ENCODE results near the gene DDX39A. TPM values are rescaled to one million over a fixed set of nuclear protein-coding genes. Genes with fewer than 3 reads are reported as not detected.
"Not testable (repeated sequence)": the region's sequence is repeated elsewhere in the genome, so short reads cannot be mapped to it uniquely, and the experiment has no call there.

Gene DDX39A
- polyA plus RNA-seq, 4 donors: 47.7 to 64.8 (median 55.1) TPM

DNA sequence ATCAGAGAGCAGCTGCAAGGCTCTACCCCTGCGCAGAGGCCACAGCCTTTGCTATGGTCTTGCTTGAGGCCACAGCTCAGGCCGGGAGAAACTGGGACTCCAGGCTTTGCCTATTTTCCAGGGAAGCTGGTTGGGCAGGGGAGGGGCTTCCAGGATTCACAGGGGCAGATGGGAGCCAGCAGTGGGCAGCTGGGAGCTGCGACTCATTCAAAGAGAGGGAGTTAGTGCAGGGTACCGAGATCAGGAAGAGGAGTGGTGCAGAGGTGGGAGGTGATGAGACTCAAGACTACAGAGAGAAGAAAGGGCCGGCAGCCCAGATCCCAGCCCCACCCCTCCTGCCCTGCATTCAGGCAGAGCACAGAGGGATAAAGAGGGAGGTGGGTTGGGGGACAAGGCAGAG, 25.8 kb downstream of the DDX39A start:
- no peak for DNase-seq (ENCODE audit: low read depth in 4 of 4, low spot score in 3 of 4)

DNA sequence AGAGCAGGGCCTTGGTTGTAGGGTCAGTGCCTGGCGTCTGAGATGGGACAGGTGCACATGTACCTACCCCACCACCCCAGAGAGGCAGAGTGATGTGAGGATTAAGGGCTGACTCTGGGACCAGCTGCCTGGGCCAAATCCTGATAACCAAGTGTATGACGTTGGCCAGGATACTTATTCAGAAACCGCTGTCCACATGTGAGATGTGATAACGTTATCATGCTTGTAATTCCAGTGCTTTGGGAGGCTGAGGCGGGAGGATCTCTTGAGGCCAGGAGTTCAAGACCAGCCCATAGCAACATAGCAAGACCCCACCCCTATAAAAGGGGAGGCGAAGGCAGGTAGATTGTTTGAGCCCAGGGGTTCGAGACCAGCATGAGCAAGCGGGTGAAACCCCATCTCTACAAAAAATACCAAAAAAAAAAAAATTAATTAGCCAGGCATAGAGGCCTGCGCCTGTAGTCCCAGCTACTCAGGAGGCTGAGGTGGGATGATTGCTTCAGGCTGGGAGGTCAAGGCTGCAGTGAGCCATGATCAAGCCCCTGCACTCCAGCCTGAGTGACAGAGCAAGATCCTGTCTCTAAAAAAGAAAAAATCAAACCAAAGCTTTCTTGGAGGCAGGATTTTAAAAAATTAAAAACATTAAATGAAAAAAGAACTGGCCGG, 27.9 kb downstream of the DDX39A start:
- DNase-seq (ENCODE audit: low read depth in 4 of 4, low spot score in 3 of 4): no peak

DNA sequence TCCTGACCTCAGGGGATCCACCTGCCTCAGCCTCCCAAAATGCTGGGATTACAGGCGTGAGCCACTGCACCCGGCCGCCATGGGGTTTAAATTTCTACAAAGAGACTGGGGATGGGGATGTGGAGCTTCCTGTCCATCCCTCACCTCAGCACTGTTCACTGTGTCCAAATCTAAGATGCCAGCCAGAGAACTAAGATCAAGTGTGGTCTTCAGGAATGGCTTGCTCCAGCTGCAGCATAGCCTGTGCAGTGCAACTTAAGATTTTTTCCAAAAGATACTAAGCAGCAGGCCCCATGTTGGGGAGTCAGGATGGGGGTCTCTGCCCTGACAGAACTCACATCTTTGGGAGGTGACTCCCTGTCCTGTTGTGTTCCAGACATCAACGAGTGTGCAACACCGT, 28.6 kb downstream of the DDX39A start:
- DNase-seq (ENCODE audit: low read depth in 4 of 4, low spot score in 3 of 4): no peak

DNA sequence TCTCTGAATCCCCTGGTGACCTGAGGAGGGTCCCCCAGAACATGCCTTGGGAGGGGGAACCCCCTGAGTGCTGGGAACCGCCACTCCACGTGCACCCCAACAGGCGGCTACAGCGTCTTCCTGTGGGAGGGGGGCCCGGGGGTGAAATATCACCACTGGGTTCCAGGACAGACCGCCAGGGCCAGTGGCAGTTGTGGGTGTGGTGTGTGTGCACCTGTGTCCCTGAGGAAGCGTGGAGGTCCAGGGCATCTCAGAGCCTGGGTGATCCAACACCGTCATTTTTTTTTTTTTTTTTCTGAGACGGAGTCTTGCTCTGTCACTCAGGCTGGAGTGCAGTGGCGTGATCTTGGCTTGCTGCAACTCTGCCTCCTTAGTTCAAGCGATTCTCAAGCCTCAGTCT, 33.6 kb downstream of the DDX39A start:
- DNase-seq (ENCODE audit: low read depth in 4 of 4, low spot score in 3 of 4): no peak

DNA sequence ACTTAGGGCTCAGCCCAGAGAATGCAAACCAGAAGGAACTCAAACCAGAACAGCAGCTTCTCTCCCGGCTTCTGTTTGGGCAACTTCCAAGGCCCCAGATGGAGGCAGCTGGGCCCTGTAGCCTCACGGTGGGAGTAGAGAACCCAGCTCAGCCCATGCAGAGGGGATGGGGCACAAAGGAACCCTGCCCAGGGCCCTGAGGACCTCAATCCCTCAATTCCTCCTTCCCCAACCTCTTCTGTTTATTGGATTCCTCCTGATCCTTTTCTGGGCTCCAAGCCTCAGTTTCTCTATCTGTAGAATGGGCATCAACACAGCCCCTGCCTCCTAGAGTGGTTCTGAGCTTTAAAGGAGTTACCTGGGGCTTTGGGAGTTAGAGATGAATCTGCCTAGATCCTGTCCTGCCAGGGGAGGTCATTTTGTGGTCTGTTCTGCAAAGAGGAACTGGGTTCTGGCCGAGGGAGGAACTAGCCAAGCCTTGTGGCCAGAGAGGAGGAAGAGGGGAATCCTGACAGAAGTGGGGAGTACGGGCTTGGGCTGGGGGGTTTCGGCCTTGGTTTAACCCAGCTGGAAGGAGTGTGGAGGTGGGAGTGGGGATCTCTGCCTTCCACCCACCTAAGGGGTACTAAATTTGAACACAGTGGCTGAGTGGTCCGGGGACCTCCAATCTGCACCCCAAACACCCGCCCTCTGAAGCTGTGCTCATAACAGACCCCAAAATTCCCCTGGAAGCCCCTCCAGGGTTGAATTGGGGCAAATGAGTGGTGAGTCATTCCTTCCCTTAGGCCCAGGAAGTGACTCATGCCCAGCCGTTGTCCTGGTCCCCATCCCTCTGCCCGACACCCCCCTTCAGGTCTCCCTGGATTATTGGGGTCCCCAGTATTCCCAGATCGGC, 35.2 kb downstream of the DDX39A start:
- no peak for DNase-seq (ENCODE audit: low read depth in 4 of 4, low spot score in 3 of 4)

DNA sequence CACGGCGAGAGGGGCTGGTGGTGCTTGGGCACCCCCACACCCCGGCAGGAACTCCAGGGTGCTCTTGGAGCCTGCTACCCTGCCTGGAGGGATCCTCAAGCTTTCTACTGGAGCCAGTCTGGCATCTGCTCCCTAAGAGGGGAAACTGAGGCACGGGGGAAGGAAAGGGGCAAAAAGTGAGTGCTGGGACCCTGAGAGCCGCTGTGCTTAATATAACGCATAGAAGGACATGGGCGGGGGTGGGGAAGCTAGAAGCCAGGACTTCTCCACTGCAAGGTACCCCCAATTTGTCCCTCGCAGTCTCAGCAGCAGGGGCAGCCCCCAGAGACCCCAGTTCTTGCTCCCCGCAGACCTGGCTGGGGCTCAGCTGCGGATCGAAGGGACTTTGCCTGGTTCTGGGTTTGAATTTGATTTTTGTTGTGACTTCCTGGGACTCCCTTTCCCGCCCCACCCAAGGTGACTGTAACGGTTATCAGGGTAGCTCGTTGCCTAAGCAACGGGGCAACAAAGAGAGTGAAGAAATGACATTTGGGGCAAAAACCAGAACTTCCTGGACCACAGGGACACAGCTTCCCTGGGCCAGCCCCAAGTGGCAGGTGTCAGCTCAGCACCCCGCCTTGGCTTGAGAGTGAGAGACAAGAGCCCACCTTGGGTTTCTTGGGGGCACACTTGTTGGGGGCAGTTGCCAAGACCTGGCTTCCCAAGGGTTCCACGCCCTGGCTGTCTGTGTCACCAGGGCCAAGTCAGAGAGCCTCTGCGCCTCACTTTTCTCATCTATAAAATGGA, 37.3 kb downstream of the DDX39A start:
- no peak for DNase-seq (ENCODE audit: low read depth in 4 of 4, low spot score in 3 of 4)

DNA sequence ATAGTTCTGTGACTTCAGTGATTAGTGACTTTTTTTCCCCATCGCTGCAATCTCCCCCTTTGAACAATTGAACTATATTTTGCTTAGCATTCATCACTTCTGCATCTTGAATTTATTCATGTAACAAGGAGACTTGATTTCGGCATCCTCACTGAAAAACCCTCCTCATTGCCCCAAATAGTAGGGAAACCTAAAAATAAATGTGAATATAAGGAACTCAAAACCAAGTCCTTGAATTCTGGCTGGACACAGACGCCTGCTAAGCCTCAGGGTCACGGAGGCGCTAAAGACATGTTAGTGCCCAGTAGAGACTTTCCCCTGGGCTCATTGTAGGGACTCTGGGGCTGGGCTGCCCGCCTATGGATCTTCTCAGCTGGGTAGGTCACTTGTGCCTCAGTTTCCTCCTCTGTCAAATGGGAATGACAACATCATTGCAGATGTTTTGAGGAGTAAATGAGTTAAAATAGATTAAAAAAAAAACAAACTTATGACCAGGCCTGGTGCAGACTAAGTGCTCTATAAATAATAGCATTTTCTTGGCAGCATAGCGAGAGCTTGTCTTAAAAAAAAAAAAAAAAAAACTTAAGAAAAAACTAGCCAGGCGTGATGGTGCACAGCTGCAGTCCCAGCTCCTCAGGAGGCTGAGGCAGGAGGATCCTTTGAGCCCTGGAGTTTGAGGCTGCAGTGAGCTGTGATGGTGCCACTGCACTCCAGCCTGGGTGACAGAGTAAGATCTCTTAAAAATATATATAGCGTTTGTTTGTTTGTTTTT, 39.7 kb downstream of the DDX39A start:
- DNase-seq (ENCODE audit: low read depth in 4 of 4, low spot score in 3 of 4): no peak

DNA sequence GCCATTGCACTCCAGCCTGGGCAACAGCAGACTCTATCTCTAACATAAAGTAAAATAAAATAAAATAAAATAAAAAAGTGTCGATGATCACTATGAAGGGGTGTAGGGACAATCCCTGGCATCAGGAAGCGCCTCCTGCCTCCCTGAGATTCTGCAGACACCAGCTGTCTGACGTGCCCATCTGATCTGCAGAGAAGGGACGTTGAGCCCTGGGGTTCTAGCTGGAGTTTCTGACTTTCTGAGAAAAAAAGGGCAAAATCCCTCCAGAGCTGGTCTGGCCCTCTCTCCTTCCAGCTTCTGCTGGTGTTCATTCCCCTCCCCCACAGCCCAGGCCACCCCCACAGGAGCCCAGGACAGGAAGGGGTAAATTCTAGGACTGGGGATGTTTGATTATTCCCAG, 40.3 kb downstream of the DDX39A start:
- no peak for DNase-seq (ENCODE audit: low read depth in 4 of 4, low spot score in 3 of 4)

DNA sequence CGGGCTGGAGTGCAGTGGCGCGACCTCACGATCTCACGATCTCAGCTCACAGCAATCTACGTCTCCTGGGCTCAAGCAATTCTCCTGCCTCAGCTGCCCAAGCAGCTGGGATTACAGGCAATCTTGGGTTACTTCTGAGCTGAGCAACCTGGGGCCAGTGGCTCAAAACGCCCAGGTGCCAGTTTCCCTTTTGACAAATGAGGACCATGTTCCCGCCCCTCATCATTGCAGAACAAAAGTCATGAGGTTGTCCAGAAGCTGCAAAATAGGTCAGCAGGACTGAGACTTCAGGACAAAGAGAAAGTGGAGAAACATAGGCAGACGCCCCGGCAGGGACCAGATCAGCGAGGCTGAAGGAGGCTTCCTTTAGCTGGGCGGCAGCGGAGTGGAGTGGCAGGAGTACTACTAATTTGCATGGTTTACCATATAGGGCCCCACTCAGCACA, 41.2 kb downstream of the DDX39A start:
- DNase-seq (ENCODE audit: low read depth in 4 of 4, low spot score in 3 of 4): no peak

DNA sequence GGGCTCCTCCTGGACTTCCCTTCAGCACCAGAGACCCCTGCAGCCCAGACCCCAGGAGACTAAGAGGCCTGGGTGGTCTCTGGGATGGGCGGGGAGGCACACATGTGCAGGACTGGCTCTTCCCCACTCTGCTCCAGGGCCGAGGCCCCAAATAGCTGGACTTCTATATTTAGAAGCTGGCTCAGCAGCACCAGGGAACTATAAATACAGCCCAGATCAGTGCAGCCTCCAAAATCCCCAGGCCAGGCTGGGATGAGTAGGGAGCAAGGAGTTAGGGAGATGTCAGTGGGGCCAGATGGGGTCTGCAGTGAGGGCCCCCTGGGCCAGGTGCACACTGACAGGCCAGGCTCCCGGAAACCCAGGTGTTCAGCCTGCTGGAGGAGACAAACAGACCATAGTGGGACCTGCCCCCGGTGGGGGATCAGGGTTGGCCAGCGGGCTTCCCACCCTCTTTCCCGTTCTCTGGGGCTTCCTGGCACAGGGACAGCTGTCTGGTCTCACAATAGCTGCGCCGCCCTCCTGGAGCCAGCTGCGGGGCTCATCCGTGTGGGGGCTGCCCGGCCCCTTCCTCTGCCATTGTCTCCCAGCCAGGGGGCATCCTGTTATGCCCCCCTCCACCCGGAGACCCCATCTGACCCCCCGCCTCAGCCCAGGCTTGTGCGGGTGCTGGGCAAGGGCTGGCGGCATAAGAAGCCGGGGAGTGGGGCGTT, 43.4 kb downstream of the DDX39A start:
- DNase-seq (ENCODE audit: low read depth in 4 of 4, low spot score in 3 of 4): no peak

DNA sequence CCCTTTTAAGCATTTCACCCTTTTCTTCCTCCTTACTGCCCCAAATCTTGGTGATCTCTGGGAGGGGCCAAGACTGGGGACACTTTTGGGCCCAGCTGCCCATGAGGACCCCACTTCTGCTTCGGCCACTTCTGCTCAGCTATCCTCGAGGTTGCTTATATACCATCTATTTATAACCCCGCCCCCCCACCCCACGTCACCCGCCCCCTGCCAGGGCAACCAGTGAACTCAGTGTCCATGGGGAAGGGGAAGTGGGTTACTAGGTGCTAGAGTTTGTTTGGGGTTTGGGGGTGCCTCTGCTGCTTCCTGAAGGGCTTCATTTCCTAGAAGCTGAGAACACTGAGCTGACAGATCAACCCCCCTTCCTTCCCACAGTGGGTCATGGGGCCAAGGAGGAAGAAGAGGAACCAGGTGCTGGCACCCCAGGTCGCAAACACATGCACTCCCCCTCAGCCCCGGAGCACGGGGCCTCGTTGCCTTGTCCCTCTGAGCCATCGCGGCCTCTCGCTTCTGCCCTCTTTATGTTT, 44.0 kb downstream of the DDX39A start:
- no peak for DNase-seq (ENCODE audit: low read depth in 4 of 4, low spot score in 3 of 4)

DNA sequence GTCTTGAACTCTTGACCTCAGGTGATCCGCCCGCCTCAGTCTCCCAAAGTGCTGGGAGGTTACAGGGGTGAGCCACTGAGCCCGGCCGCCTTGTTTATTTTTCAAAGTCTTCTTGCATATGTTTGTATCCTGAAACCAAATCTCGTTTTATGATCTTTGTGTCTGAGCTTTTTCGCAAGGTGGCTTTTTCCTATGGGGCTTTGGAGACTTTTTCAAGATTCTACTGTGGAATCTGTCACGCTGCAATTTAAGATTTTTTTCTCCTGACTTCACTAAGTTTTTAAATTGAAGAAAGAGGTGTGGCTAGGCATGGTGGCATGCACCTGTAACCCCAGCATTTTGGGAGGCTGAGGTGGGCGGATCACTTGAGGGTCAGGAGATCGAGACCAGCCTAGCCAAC, 44.8 kb downstream of the DDX39A start:
- not testable (repeated sequence) for DNase-seq (ENCODE audit: low read depth in 4 of 4, low spot score in 3 of 4)

DNA sequence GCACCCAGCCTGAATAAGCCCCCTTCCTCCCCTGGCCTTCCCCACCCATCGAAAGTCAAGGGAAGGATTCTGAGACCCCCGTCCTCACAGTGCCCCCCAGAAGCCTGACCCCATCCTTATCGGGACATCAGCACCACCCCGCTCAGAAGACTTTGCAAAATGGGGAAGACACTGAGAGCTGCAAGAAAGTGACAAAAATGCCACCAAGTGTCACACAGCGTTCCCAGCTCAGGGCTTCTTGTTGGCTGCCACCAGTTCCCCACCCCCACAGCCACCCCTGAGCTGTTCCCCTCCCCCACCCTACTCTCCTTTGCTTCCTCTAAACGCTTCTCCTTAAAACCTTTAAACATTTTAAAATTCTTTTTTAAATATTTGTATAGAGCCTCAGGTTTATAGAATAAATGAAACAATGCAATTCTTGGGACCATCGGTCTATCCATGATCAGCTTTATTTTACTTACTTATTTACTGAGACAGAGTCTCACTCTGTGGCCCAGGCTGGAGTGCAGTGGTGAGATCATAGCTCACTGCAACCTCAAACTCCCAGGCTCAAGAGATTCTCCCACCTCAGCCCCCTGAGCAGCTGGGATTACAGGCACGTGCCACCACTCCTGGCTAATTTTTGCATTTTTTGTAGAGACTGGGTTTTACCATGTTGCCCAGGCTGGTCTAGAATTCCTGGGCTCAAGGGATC, 46.6 kb downstream of the DDX39A start:
- DNase-seq (ENCODE audit: low read depth in 4 of 4, low spot score in 3 of 4): not testable (repeated sequence)

DNA sequence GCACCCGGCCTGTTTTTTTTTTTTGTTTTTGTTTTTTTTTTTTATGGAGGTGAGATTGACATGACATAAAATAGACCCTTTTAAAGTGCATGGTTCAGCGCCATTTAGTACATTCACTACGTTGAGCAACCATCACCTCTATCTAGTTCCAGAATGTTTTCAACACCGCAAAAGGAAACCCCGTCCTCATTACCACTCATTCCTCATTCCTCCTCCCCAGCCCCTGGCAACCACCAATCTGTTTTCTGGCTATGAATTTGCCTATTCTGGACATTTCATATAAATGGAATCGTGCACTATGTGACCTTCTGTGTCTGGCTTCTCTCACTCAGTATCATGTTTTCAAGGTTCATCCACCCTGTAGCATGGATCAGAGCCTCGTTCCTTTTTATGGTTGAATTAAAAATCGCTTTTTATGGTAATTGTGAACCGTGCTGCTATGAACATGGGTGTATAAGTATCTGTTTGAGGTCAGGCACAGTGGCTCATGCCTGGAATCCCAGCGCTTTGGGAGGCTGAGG, 47.8 kb downstream of the DDX39A start:
- no peak for DNase-seq (ENCODE audit: low read depth in 4 of 4, low spot score in 3 of 4)

DNA sequence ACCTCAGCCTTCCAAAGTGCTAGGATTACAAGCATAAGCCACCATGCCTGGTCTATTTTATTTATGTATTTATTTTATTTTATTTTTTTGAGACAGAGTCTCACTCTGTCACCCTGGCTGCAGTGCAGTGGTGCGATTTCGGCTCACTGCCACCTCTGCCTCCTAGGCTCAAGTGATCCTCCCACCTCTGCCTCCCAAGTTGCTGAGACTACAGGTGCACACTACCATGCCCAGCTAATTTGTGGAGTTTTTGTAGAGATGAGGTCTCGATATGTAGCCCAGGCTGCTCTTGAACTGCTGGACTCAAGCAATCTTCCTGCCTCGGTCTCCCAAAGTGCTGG, 48.2 kb downstream of the DDX39A start:
- no peak for DNase-seq (ENCODE audit: low read depth in 4 of 4, low spot score in 3 of 4)

DNA sequence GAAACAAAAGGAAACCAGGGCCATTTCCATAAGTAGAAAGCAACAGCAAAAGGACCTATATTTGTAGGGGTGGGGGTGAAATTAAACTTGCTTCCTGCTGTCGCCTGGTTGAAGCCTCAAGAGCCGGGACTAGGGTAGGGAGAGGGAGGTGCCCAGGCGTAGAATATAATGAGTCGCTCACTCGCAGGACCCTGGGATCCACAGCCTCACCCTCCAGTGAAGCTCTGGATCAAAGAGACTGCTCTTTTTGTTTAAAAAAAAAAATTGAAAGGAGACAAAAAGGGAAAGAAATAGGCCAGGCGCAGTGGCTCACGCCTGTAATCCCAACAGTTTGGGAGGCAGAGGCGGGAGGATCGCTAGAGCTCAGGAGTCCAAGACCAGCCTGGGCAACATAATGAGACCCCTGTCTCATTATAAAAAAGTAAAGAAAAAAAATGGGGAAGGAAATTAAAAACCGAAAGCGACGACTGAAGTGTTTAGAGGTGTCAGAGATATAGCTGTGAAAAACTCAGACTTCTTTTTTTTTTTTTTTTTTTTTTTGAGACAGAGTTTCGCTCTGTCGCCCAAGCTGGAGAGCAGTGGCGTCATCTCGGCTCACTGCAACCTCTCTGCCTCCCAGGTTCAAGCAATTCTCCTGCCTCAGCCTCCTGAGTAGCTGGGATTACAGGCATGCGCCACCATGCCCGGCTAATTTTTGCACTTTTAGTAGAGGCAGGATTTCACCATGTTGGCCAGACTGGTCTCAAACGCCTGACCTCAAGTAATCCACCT, 48.8 kb downstream of the DDX39A start:
- no peak for DNase-seq (ENCODE audit: low read depth in 4 of 4, low spot score in 3 of 4)

DNA sequence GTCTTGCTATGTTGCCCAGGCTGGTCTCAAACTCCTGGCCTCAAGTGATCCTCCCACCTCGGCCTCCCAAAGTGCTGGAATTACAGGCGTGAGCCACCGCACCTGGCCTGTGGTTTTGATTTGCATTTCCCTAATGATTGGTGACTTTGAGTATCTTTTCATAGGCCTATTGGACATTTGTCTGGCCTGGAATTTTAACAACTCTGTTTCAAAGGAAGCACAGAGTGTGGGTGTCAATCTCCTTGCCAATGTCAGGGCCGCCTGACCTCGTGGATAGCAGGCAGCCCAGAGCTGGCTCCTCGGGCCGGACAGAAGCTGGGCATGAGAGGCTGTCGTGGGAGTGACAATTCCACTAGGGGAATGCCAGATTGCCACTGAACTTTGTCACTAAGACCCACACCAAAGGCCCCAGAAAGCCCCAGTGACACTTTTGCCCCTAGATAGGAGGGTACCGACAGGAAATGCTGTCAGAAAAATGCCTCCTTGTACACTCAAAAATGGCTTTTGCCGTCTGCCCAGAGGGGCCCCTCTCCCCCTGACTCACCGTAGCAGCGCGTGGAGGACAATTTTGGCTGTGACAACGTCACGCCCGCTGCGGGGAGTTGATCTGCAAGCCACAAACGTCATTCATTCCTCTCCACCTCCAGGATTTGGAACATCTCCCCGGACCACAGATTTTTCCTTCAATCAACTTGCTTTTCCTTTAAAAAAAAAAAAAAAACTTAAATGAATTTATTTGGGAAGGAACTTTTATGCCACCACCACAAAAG, 49.6 kb downstream of the DDX39A start:
- no peak for DNase-seq (ENCODE audit: low read depth in 4 of 4, low spot score in 3 of 4)
